Duodenal mucosa (tissue), 2 donors: ENCODE measurements around the gene ZC3H18.

Experiments
- H3K27ac ChIP-seq: one replicate; pipeline ENCODE4 v1.7.0; 2013; ENCODE audit warnings: low read depth, low read length
- H3K27me3 ChIP-seq, 2 donors: one replicate each; pipeline ENCODE4 v1.7.0; 2013; ENCODE audit warnings: low read length in 2 of 2, control low read depth in 1 of 2; ENCODE audit not compliant: insufficient read depth in 2 of 2, control insufficient read depth in 1 of 2
- H3K36me3 ChIP-seq, 2 donors: one replicate each; pipeline ENCODE4 v1.7.0; 2013; ENCODE audit warnings: low read length in 2 of 2, control low read depth in 1 of 2; ENCODE audit not compliant: insufficient read depth in 2 of 2, control insufficient read depth in 1 of 2
- H3K4me1 ChIP-seq, 2 donors: one replicate each; pipeline ENCODE4 v1.7.0; 2013; ENCODE audit warnings: low read length in 2 of 2, control low read depth in 1 of 2; ENCODE audit not compliant: insufficient read depth in 2 of 2, control insufficient read depth in 1 of 2
- H3K4me3 ChIP-seq, 2 donors: one replicate each; pipeline ENCODE4 v1.7.0; 2013; ENCODE audit warnings: low read length in 2 of 2, low read depth in 1 of 2
- H3K9ac ChIP-seq, 2 donors: one replicate each; pipeline ENCODE4 v1.7.0; 2013; ENCODE audit warnings: low read length in 2 of 2, low read depth in 1 of 2
- H3K9me3 ChIP-seq, 2 donors: one replicate each; pipeline ENCODE4 v1.7.0; 2013; ENCODE audit warnings: low read length in 2 of 2, control low read depth in 1 of 2; ENCODE audit not compliant: control insufficient read depth in 1 of 2

ZC3H18 gene

GRCh38 chr16:88653596-88654362, 83.6 kb downstream of the ZC3H18 start:
- Histone ChIP-seq H3K27me3 (no peaks in the 10 kb centered on the region), H3K4me1 (peaks cover 14 to 28% of the 10 kb centered on the region in 2 donors), H3K36me3 (peaks cover 5 to 53% of the 10 kb centered on the region in 2 donors), H3K4me3 (no peak overlapping the region), H3K27ac (no peak overlapping the region), H3K9ac (no peak overlapping the region), H3K9me3 (no peaks in the 10 kb centered on the region)

GRCh38 chr16:88654363-88655052, 84.3 kb downstream of the ZC3H18 start:
- Histone ChIP-seq H3K4me1 (peaks cover 13 to 21% of the 10 kb centered on the region in 2 donors), H3K4me3 (no peak overlapping the region), H3K36me3 (peaks cover 5 to 48% of the 10 kb centered on the region in 2 donors), H3K27ac (no peak overlapping the region), H3K27me3 (no peaks in the 10 kb centered on the region), H3K9me3 (no peaks in the 10 kb centered on the region), H3K9ac (no peak overlapping the region)

- peaks cover 6 to 17% of the 10 kb centered on the region in 2 donors for H3K4me1 ChIP-seq
- no peak overlapping the region for H3K27ac ChIP-seq
- H3K27me3 ChIP-seq: no peaks in the 10 kb centered on the region
- no peak overlapping the region for H3K4me3 ChIP-seq
- peaks cover 5 to 48% of the 10 kb centered on the region in 2 donors for H3K36me3 ChIP-seq
- H3K9ac ChIP-seq: no peak overlapping the region
- H3K9me3 ChIP-seq: no peaks in the 10 kb centered on the region
Observed at GRCh38 chr16:88655053-88655732, 85.0 kb downstream of the ZC3H18 start.

GRCh38 chr16:88655733-88656281, 85.6 kb downstream of the ZC3H18 start:
- Histone ChIP-seq H3K36me3 (peaks cover 5 to 48% of the 10 kb centered on the region in 2 donors), H3K4me1 (peaks cover 6 to 18% of the 10 kb centered on the region in 2 donors)

GRCh38 chr16:88656291-88656980, 86.2 kb downstream of the ZC3H18 start:
- Histone ChIP-seq H3K27ac (no peak overlapping the region), H3K4me1 (peaks cover 2 to 17% of the 10 kb centered on the region in 2 donors), H3K27me3 (no peaks in the 10 kb centered on the region), H3K4me3 (no peak overlapping the region), H3K9ac (no peak overlapping the region), H3K9me3 (no peaks in the 10 kb centered on the region), H3K36me3 (peaks cover 5 to 48% of the 10 kb centered on the region in 2 donors)

More at GRCh38 chr16:88655733-88656281, 85.6 kb downstream of the ZC3H18 start:
- Histone ChIP-seq H3K9me3 (no peaks in the 10 kb centered on the region), H3K27ac (no peak overlapping the region), H3K27me3 (no peaks in the 10 kb centered on the region), H3K9ac (no peak overlapping the region), H3K4me3 (no peak overlapping the region)

- H3K9me3 ChIP-seq: no peaks in the 10 kb centered on the region
- H3K36me3 ChIP-seq: peaks cover 5 to 46% of the 10 kb centered on the region in 2 donors
- H3K9ac ChIP-seq: no peak overlapping the region
- H3K27ac ChIP-seq: no peak overlapping the region
- H3K4me3 ChIP-seq: no peak overlapping the region
- H3K4me1 ChIP-seq: peaks cover 5 to 14% of the 10 kb centered on the region in 2 donors
- H3K27me3 ChIP-seq: no peaks in the 10 kb centered on the region
Observed at GRCh38 chr16:88657371-88657770, 87.2 kb downstream of the ZC3H18 start.

GRCh38 chr16:88658714-88659113, 88.5 kb downstream of the ZC3H18 start:
- H3K4me3 ChIP-seq: no peak overlapping the region
- peaks cover 5 to 36% of the 10 kb centered on the region in 2 donors for H3K36me3 ChIP-seq
- H3K9ac ChIP-seq: no peak overlapping the region
- H3K27me3 ChIP-seq: no peaks in the 10 kb centered on the region
- peaks cover 5 to 16% of the 10 kb centered on the region in 2 donors for H3K4me1 ChIP-seq
- H3K9me3 ChIP-seq: no peaks in the 10 kb centered on the region
- H3K27ac ChIP-seq: no peak overlapping the region

- Histone ChIP-seq H3K36me3 (peaks cover 5 to 31% of the 10 kb centered on the region in 2 donors), H3K27ac (no peak overlapping the region), H3K27me3 (no peaks in the 10 kb centered on the region), H3K9ac (no peak overlapping the region), H3K4me3 (no peak overlapping the region), H3K9me3 (no peaks in the 10 kb centered on the region), H3K4me1 (peaks cover 5 to 20% of the 10 kb centered on the region in 2 donors)
Observed at GRCh38 chr16:88659160-88659559, 89.0 kb downstream of the ZC3H18 start.

- Histone ChIP-seq H3K4me3 (no peak overlapping the region), H3K9ac (no peak overlapping the region), H3K27ac (no peak overlapping the region), H3K27me3 (no peaks in the 10 kb centered on the region), H3K4me1 (peaks cover 10 to 28% of the 10 kb centered on the region in 2 donors), H3K36me3 (peaks cover 0 to 14% of the 10 kb centered on the region in 2 donors), H3K9me3 (no peaks in the 10 kb centered on the region)
Observed at GRCh38 chr16:88661468-88661867, 91.3 kb downstream of the ZC3H18 start.
